Mesenchymal stem cell (in vitro differentiated cells and primary cell): ENCODE results near the gene USP19.

Experiments used
- DNase-seq: peaks from one replicate; pipeline ENCODE4 v3.0.0-alpha.2; 2013
- H2AFZ ChIP-seq: one replicate; pipeline ENCODE4 v1.6.1; 2013; ENCODE audit warnings: low read depth, mild to moderate bottlenecking, control low read depth, inconsistent platforms, low read length, moderate library complexity
- H2AK5ac ChIP-seq: 2 replicates; pipeline ENCODE4 v1.6.1; 2013; ENCODE audit warnings: low read length, moderate library complexity, mild to moderate bottlenecking, inconsistent platforms; ENCODE audit not compliant: severe bottlenecking
- H2BK120ac ChIP-seq: one replicate; pipeline ENCODE4 v1.6.1; 2013; ENCODE audit warnings: low read depth, mild to moderate bottlenecking, inconsistent platforms, low read length, moderate library complexity
- H2BK12ac ChIP-seq, 2 experiments: one replicate each; pipeline ENCODE4 v1.6.1; 2013; ENCODE audit warnings: inconsistent platforms in 2 of 2, low read length in 2 of 2, mild to moderate bottlenecking in 2 of 2, moderate library complexity in 2 of 2, control low read depth in 1 of 2
- H2BK15ac ChIP-seq: one replicate; pipeline ENCODE4 v1.6.1; 2013; ENCODE audit warnings: mild to moderate bottlenecking, low read depth, inconsistent platforms; ENCODE audit not compliant: poor library complexity, severe bottlenecking
- H2BK5ac ChIP-seq: 2 replicates; pipeline ENCODE4 v1.6.1; 2013; ENCODE audit warnings: low read depth, mild to moderate bottlenecking, low read length, control low read depth, inconsistent platforms; ENCODE audit not compliant: poor library complexity, severe bottlenecking
- H3K14ac ChIP-seq, 2 experiments: one replicate each; pipeline ENCODE4 v1.6.1; 2013; ENCODE audit warnings: inconsistent platforms in 2 of 2, low read length in 2 of 2, control low read depth in 1 of 2, mild to moderate bottlenecking in 1 of 2, moderate library complexity in 1 of 2
- H3K18ac ChIP-seq, 2 experiments: one replicate each; pipeline ENCODE4 v1.6.1; 2013; ENCODE audit warnings: inconsistent platforms in 2 of 2, low read length in 2 of 2, control low read depth in 1 of 2, low read depth in 1 of 2, mild to moderate bottlenecking in 1 of 2
- H3K23ac ChIP-seq, 2 experiments: one replicate each; pipeline ENCODE4 v1.6.1; 2013; ENCODE audit warnings: inconsistent platforms in 2 of 2, low read length in 2 of 2, mild to moderate bottlenecking in 2 of 2, moderate library complexity in 2 of 2, control low read depth in 1 of 2
- H3K27ac ChIP-seq: 2 replicates; pipeline ENCODE4 v1.5.1; 2013; ENCODE audit warnings: mild to moderate bottlenecking, moderate library complexity, low read length, control low read depth, inconsistent platforms; ENCODE audit not compliant: poor library complexity, severe bottlenecking
- H3K27me3 ChIP-seq, 2 experiments: 2 replicates each; pipeline versions ENCODE4 v1.6.1 to v1.7.0; 2013; ENCODE audit warnings: low read length in 2 of 2, mild to moderate bottlenecking in 2 of 2, moderate library complexity in 2 of 2, control low read depth in 1 of 2, inconsistent platforms in 1 of 2; ENCODE audit not compliant: control insufficient read depth in 1 of 2, insufficient read depth in 1 of 2
- H3K36me3 ChIP-seq, 2 experiments: 2 replicates each; pipeline versions ENCODE4 v1.6.1 to v1.7.0; 2013; ENCODE audit warnings: low read length in 2 of 2, control low read depth in 1 of 2, inconsistent platforms in 1 of 2, low read depth in 1 of 2, mild to moderate bottlenecking in 1 of 2; ENCODE audit not compliant: insufficient read depth in 2 of 2, control insufficient read depth in 1 of 2
- H3K4ac ChIP-seq, 2 experiments: one replicate each; pipeline ENCODE4 v1.6.1; 2013; ENCODE audit warnings: inconsistent platforms in 2 of 2, low read length in 2 of 2, mild to moderate bottlenecking in 2 of 2, moderate library complexity in 2 of 2, control low read depth in 1 of 2, low read depth in 1 of 2
- H3K4me1 ChIP-seq: 2 replicates; pipeline ENCODE4 v1.6.1; 2013; ENCODE audit warnings: low read depth, low read length, control low read depth; ENCODE audit not compliant: control insufficient read depth, insufficient read depth
- H3K4me2 ChIP-seq: 2 replicates; pipeline ENCODE4 v1.6.1; 2013; ENCODE audit warnings: low read length, mild to moderate bottlenecking, inconsistent platforms; ENCODE audit not compliant: poor library complexity, severe bottlenecking
- H3K4me3 ChIP-seq, 2 experiments: 2 replicates each; pipeline versions ENCODE4 v1.5.1 to v1.7.0; 2013; ENCODE audit warnings: low read length in 2 of 2, mild to moderate bottlenecking in 2 of 2, control low read depth in 1 of 2, low read depth in 1 of 2; ENCODE audit not compliant: insufficient read depth in 1 of 2
- H3K79me1 ChIP-seq: replicated peaks from 2 replicates; pipeline ENCODE4 v1.6.1; 2013; ENCODE audit warnings: mild to moderate bottlenecking, control low read depth, low read length, inconsistent platforms; ENCODE audit not compliant: poor library complexity, severe bottlenecking
- H3K9ac ChIP-seq: 2 replicates; pipeline ENCODE4 v1.7.0; 2013; ENCODE audit warnings: mild to moderate bottlenecking, low read length, moderate library complexity
- H3K9me3 ChIP-seq: 2 replicates; pipeline ENCODE4 v1.7.0; 2013; ENCODE audit warnings: mild to moderate bottlenecking, low read length; ENCODE audit not compliant: control insufficient read depth
- H4K8ac ChIP-seq: one replicate; pipeline ENCODE4 v1.6.1; 2013; ENCODE audit warnings: inconsistent platforms, mild to moderate bottlenecking, low read length, moderate library complexity
- H4K91ac ChIP-seq: one replicate; pipeline ENCODE4 v1.6.1; 2013; ENCODE audit warnings: mild to moderate bottlenecking, low read length, inconsistent platforms
- WGBS: methylation state at CpG from one replicate; pipeline ENCODE4 v1.1.7; 2013; ENCODE audit warnings: mixed read lengths; 5-methylcytosine and 5-hydroxymethylcytosine counted together

USP19 gene

DNA sequence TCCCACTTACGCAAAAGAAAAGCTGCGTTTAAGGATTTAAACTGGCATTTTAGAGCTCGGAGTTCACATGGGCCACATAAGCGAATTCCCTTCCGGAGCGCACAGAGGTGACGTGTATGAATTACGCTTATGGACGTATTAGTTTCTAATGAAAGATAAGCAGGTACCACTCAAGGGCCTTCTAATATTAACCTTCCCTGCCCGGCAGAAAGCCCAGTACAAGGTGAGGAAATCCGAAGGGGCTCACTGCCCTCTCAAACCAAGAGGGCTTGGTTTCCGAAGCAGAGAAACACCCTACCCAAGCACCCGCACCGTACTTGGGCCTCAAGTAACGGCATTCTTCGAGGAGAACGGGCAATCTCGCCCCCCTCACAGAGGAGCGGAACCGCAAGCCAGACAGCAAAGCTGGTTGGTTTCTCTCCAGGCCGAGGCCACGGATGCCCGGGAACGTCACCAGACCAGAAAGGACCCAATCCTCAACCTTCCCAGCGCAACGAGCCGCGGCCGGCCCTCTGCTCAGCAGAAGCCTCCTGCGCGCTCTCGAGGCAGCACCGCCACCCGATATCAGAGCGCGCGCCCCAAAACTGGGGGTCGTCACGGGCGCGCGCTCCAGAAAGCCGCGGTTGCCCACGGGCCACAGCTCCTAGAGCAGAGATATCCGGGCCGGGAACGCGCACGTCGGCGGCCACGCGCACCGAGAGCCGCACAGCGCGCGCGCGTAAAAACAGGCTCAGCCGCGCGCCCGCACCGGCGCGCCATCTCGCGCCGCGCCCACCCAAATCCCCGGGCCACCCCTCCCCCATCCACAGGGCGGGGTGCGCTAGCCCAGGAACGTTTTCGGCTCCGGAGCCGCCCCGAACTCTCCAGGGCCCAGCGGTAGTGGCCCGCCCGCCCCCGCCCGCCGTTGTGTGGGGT is 27.4 kb downstream of the USP19 start:
- Histone ChIP-seq H3K27me3 (no peaks in the 10 kb centered on the region), H4K91ac (peak overlapping the region; percentile 99), H3K14ac (peak overlapping the region; percentile 48 to 98), H3K9ac (peak overlapping the region; percentile 100), H2BK120ac (peak overlapping the region; percentile 91), H2BK15ac (peak overlapping the region; percentile 19), H3K18ac (peak overlapping the region; percentile 99), H3K27ac (peak overlapping the region; percentile 86), H3K4me2 (peak overlapping the region; percentile 79), H3K36me3 (peaks cover 20 to 25% of the 10 kb centered on the region in 2 experiments), H3K23ac (peak overlapping the region in 1 of 2 experiments; percentile 64), H3K4ac (peak overlapping the region; percentile 99), H3K9me3 (no peaks in the 10 kb centered on the region), H3K79me1 (peaks cover 7% of the 10 kb centered on the region), H2AFZ (peak overlapping the region; percentile 78), H3K4me3 (peak overlapping the region; percentile 93 to 100), H3K4me1 (peaks cover 7% of the 10 kb centered on the region), H2BK12ac (peak overlapping the region in 1 of 2 experiments; percentile 55), H2BK5ac (peak overlapping the region; percentile 47), H2AK5ac (peak overlapping the region; percentile 3), H4K8ac (peak overlapping the region; percentile 91)
- peak; percentile 92 for DNase-seq
- WGBS: under 1% methylated on average over 81 of the region's 86 CpGs

DNA sequence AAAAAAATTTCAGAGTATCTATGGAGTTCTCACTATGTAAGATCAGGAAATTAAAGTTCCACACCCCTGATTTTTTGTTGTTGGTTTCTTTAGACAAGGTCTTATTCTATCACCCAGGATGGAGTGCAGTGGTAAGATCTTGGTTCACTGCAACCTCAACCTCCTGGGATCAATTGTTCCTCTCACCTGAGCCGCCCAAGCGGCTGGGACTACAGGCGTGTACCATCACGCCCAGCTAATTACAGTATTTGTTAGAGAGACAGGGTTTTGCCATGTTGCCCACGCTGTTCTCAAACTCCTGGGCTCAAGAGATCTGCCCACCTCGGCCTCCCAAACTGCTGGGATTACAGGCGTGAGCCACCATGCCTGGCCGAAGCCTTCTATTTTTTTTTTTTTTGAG is 39.2 kb downstream of the USP19 start:
- Histone ChIP-seq H4K91ac (no peak overlapping the region), H2BK120ac (no peak overlapping the region), H2AFZ (no peak overlapping the region), H3K27ac (no peak overlapping the region), H3K4ac (no peak overlapping the region), H3K18ac (no peak overlapping the region), H4K8ac (no peak overlapping the region), H3K36me3 (peaks cover 14 to 27% of the 10 kb centered on the region in 2 experiments), H3K14ac (no peak overlapping the region), H3K4me3 (no peak overlapping the region), H3K4me2 (no peak overlapping the region), H2BK15ac (no peak overlapping the region), H3K79me1 (peaks cover 8% of the 10 kb centered on the region), H2BK12ac (no peak overlapping the region), H3K23ac (no peak overlapping the region), H2AK5ac (no peak overlapping the region), H2BK5ac (no peak overlapping the region), H3K27me3 (no peaks in the 10 kb centered on the region), H3K9me3 (no peaks in the 10 kb centered on the region), H3K9ac (no peak overlapping the region), H3K4me1 (no peaks in the 10 kb centered on the region)
- no peak for DNase-seq
- 98% methylated on average over 8 of the region's 8 CpGs for WGBS

- DNase-seq: no peak
- no peak overlapping the region for H3K18ac ChIP-seq
- 96% methylated on average over 2 of the region's 2 CpGs for WGBS
- H3K9ac ChIP-seq: no peak overlapping the region
- no peak overlapping the region for H2BK15ac ChIP-seq
- H3K9me3 ChIP-seq: no peaks in the 10 kb centered on the region
- H3K27ac ChIP-seq: no peak overlapping the region
- no peak overlapping the region for H3K4ac ChIP-seq
- H2BK5ac ChIP-seq: no peak overlapping the region
- no peak overlapping the region for H3K4me3 ChIP-seq
- H3K14ac ChIP-seq: no peak overlapping the region
- H3K23ac ChIP-seq: no peak overlapping the region
- H4K8ac ChIP-seq: no peak overlapping the region
- H3K27me3 ChIP-seq: no peaks in the 10 kb centered on the region
- H2AK5ac ChIP-seq: no peak overlapping the region
- no peaks in the 10 kb centered on the region for H3K4me1 ChIP-seq
- no peak overlapping the region for H3K4me2 ChIP-seq
- no peak overlapping the region for H2BK12ac ChIP-seq
- peaks cover 21% of the 10 kb centered on the region for H3K79me1 ChIP-seq
- H2BK120ac ChIP-seq: no peak overlapping the region
- H2AFZ ChIP-seq: no peak overlapping the region
- peaks cover 26 to 45% of the 10 kb centered on the region in 2 experiments for H3K36me3 ChIP-seq
- H4K91ac ChIP-seq: no peak overlapping the region
Measured at GRCh38 chr3:49079270-49079669, 41.4 kb downstream of the USP19 start.

DNA sequence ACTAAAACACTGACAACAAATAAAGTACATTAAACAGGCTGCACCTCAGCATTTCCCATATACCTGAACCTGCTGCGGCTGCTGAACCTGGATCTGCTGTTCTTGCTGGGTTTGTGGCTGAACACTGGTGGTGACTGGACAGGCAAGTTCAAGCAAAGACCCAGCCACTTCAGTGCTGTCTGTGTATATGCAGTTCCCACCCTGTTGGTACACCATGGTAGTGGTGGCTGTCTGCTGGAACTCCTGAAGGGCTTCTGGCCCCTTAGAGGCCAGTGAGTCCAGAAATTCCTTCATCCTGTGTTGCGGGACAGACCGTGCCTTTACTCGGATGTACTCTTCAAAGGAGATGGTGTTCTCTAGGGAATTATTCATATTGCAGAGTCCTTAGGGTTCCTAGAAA is 44.0 kb downstream of the USP19 start:
- no peak for DNase-seq
- Histone ChIP-seq H2BK15ac (no peak overlapping the region), H3K79me1 (peaks cover 34% of the 10 kb centered on the region), H4K91ac (no peak overlapping the region), H3K4me2 (no peak overlapping the region), H3K27ac (no peak overlapping the region), H3K14ac (no peak overlapping the region), H2BK120ac (no peak overlapping the region), H2AFZ (no peak overlapping the region), H3K4ac (no peak overlapping the region), H3K36me3 (peaks cover 43 to 70% of the 10 kb centered on the region in 2 experiments), H4K8ac (no peak overlapping the region), H2AK5ac (no peak overlapping the region), H3K9me3 (no peaks in the 10 kb centered on the region), H3K4me1 (no peaks in the 10 kb centered on the region), H3K23ac (no peak overlapping the region), H2BK12ac (no peak overlapping the region), H3K4me3 (no peak overlapping the region), H2BK5ac (no peak overlapping the region), H3K9ac (no peak overlapping the region), H3K27me3 (no peaks in the 10 kb centered on the region), H3K18ac (no peak overlapping the region)
- 93% methylated on average over 4 of the region's 4 CpGs for WGBS
